HL-60 (cell line): ENCODE data around the gene CHCHD10.

Source experiments
- CTCF ChIP-seq: IDR thresholded peaks from one replicate; pipeline ENCODE4 v1.5.1; 2011; ENCODE audit warnings: low read length, control low read depth, inconsistent platforms; ENCODE audit not compliant: insufficient read depth
- POLR2AphosphoS5 ChIP-seq: IDR thresholded peaks from 2 replicates; pipeline ENCODE4 v1.6.1; 2012; ENCODE audit warnings: low read depth

GRCh38 chr22:23772315-23772648, 4.5 kb upstream of the CHCHD10 start:
- TF ChIP-seq CTCF: no peak
- no peak for TF ChIP-seq POLR2AphosphoS5
